CD1c-positive myeloid dendritic cell (primary cell): Measurements from ENCODE around the gene FOXO6.

Experiments used
- DNase-seq: peaks from one replicate; pipeline ENCODE4 v3.0.0-alpha.2; 2016; ENCODE audit errors: extremely low spot score

FOXO6 gene

DNA sequence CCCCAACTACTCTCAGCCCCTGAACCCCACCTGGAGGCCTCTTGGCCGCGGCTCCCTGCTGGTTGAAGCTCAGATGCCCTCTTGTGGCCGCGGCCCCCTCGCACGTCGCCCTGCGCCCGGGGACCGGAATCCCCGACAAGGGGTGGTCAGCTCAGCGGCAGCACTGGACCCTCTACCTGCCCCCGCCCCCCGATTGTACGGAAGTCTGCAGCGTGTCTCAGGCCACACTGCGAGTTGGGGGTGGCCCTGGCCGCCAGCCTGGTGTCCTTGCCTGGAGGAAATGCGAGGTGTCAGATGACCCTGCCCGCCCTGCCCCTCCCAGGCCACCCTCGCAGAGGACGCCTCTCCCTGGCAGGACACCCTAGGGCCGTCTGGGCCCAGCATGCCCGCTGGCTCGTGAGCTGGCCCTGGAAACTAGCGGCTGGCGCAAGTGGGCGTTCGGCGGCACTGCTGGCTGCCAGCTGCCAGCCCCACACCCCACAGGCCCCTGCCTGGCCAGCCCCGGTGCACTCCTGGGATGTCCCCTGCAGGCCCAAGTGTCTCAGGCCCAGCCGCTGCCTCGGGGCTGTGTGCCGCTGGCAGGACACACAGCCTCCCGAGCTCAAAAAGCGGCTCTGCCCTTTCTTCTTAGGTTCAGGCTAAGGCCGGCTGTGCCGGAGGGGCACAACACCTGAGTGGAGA, 62.4 kb downstream of the FOXO6 start:
- DNase-seq = no peak

DNA sequence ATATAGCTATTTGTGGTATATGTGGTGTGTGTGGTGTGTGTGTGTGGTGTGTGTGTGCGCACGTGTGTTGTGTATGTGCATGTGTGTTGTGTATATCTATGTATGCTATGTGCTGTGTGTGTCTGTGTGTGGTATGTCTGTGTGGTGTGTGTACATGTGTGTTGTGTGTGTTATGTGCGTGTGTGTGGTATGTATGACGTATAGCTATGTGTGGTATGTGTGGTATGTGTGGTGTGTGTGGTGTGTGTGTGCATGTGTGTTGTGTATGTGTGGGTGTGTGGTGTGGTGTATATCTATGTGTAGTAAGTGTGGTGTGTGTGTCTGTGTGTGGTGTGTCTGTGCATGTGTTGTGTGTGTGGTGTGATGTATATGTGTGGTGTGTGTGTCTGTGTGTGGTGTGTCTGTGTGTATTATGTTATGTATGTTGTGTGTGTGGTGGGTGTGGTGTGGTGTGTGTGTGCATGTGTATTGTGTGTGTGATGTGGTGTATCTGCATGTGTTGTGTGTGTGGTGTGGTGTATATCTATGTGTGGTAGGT, 63.4 kb downstream of the FOXO6 start:
- no peak for DNase-seq

DNA sequence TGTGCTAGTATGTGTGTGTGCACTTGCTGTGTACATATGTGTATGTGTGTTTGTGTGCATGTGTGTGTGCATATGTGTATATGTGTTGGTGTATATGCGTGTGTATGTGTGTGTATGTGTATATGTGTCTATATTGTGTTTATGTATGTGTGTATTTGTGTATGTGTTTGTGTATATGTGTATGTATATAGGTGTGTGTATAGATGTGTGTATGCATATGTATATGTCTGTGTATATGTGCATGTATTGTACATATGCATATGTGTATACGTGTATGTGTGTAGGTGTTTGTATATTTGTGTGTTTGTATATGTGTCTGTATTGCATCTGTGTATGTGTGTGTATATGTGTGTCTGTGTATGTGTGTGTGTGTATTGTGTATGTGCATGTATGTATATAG, 64.1 kb downstream of the FOXO6 start:
- DNase-seq = no peak

DNA sequence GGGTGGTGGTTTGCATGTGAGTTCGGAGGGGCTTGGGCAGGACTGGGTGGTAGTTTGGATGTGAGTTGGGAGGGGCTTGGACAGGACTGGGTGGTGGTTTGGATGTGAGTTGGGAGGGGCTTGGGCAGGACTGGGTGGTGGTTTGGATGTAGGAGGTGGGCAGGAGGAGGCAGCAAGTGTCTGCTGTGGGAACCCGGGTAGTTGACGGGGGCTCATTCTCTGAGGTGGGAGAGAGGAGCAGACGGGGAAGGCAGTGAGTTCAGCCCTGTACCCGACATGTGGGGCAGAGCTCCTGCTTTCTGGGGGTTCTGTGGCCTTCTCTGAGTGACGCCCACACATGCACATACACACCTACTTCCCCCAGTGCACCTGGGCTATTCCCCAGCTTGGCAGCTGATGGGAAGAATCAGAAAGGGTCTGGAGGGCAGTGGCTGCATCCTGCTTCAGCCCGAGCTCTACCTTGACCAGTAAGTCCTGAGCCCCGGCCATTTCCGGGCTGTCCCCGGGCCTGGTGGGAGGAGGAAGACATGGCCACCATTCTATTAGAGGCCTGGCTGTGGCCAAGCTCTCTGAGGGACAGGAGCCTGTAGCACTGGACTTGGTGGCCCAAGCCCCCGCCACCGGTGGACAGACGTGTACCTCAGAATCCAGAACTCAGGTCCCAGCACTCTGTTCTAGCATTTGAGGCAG, 65.1 kb downstream of the FOXO6 start:
- no peak for DNase-seq

DNA sequence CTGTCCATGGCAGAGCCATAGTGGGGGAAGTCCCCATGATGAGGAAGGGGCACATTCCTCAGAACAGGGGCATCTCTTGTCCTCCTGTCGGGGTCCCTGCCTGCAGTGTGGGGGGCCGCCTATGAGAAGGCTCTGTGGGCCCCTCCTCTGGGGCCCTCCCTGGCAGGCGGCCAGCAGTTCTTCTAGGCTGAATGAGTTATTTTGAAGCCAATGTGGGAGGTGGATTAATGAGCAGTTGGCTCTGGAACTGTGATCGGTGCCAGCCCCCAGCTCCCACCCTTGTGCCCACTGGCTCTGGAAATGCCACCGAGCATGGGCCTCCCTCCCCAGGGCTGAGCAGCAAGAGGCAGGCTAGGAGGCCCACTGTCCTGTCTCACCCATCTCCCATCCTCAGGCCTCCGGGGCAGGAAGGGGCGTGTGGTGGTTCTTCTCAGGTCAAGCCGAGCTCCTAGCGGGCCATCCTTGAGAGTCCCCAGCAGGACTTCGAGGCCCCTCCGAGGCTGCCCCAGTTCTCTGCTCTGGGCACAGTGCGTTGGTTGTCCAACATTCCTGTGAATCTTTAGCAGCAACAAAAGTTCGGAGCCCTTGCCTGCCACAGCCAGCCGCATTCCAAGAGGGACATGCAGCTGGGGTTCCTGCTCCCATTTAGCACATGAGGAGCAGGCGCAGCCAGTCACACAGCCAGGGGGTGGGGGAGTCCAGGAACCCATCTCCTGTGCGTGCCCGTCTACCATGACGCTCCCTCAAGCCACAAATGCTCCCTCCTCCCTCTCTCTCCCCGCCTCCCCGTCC, 66.1 kb downstream of the FOXO6 start:
- DNase-seq = no peak

DNA sequence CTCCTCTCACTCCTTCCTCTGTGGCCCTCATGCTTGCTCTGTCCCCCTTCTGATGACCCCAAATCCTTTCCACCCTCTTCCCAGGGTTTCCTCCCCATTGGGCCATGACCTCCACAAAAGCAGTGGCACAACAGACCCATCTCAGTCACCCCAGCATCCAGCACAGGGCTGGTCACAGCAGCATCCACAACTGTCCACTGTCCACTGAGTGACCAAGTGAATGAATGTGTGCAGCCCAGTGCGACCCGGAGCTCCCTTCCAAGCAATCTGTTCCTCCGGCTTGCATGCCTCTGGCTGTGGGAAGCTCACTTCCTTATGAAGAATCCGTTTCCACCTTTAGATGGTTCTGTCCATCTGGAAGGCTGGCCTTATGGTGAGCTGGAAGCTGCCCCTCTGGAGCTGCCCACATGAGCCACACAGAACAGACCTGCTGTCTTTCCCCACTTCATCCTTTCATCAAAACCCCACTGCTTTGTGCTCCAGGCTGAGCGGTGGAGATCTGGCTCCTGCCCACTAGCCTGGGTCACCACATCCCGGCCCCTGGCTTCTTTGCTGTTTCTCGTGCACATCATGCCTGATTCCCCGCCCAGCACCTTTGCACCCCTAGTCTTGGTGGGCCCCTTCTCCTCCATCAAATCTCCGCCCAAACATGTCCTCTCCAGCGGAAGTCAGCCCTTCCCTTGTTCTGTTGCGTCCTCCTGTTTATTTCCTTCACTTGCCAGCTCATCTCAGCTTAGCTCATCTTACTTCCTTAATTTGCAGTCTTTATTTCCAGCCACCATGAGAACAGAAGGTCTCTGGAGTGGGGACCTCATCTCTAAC, 66.9 kb downstream of the FOXO6 start:
- DNase-seq = peak; percentile 22

DNA sequence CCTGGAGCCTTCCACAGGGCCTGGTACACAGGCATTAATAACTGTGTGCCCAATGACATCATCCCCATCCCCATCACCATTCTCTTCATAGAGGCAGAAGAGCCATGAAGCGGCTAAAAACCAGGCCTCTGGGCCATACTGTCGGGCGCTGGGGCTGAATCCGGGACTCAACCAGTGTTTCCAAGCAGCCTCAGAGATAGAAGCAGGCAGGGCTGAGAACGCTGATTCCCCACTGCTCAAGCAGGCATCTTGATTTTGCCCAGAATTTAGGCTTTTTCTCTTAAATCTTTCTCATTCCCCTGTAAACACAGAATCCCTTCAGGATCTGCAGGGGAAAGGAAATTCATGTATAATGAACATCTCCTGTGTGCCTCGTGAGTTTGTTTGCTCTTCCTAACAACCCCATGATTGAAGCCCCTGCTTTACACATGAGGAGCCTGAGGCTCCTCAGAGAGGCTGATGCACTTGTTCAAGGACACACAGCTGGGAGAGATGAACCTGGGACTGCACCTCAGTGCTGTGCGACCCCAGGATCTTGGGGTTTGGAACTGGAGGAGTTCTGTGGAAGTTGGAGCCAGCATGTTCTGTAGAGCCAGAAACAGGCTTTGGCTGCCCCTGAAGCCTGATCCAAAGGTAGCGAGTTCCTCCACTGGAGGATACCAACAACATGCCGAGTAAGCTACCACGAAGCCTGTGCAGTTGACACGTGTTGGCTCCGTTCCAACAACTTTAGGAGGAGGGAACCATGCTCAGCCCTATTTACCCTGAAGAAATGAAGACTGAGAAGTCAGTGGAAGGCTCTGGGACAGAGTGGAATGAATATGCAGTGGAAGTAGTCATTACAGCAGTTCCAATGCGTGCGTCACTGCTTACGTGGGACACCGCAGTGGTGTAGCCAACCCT, 67.8 kb downstream of the FOXO6 start:
- DNase-seq = no peak

DNA sequence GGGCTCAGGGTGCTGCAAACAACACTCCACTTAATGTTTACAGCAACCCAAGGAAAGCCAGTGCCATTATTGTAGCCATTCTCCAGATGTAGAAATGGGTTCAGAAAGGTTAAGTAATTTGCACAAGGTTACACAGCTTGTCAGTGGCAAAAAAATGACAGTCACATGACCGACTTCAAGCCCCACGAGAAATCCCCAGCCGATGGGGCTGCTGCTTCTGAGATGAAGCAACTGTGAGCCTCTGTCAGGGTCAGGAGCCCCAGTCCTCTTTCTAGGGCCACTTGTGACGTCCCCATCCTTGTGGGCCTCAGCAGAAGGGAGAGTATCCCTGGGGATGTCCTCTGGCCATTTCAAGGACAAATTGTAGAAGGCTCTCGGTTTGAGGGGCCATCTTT, 68.4 kb downstream of the FOXO6 start:
- DNase-seq = no peak

DNA sequence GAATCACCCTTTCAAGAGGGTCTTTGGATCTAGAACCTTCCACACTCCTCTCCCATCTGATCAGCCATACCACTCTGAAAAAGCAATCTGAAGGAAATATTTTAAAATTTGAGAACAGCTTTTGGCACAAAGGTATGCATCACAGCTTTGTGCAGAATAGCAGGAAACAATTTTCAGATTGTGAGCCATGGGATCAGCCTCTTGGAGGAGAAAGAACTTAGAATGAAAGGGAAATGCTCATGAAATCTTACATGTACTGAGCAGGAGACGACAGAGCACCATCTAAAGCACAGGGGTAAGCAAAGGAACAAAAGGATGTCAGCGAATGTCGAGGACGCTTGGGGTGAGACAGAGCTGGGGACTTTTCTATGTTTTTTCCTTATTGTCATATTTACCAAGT, 68.8 kb downstream of the FOXO6 start:
- DNase-seq = no peak

DNA sequence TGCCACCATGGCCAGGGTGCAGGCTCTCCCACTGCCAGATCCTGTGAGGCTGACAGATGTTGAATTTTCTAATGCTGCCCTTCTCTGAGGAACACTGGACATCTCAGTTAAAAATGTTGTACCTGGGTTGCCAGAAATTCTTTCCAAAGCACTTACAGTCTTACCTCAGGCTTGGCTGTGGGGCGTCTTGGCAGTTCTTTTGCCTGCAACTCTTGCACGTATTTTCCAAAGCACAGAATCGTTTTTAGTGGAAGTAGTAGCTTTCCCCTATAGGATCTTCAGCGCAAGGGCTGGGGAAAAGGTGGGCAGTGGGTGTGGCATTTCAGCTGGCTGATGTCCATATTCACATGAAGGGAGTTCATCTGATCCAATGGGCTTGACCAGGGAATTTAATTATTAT, 69.3 kb downstream of the FOXO6 start:
- DNase-seq = no peak

DNA sequence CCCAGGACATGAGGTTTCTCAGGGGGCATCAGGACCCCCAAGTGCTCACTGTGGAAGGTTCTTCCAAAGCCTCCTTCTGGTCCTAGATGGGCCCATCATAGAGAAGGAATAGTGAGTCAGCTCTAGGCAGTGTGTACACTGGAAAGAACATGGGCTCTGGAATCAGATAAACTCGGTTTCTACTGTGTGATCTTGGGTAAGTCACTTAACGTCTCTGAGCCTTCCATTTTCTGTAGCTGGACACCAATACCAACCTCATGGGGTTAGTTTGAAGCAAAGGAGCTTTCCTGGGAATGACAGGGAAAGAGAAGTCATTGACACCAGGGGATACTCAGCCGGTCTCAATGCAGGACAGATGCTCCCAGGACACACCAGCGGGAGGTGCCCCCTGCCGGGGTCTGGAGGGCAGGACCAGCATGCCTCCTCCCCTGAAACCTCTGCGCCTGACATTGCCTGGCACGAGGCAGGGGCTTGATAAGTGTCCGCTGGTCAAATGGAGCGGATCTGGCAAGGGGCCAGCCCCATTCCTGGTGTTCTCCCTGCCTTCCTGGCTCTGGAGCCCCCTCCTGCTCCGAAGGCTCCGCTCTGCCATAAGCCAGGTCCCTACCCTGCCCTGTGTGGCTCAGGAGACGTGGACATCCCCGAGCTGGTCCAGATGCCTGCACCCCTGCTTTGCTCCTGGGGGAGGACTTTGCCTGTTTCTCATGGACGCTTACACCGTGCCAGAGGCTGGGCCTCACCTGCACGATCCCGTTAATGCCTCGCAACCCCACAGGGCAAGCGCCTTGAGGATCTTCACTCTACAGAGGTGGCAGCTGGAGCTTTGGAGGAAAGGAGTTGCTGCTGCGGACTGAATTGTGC, 70.5 kb downstream of the FOXO6 start:
- no peak for DNase-seq
